HepG2 (cell line): ENCODE results near the gene THOP1. TPM values are rescaled to one million over a fixed set of nuclear protein-coding genes. Genes with fewer than 3 reads are reported as not detected.
A peak's percentile ranks its signal among the peaks of the same experiment; 100 is the strongest.

Source experiments
- ATAC-seq: fragments of 200-7000 bp; cut with Tn5 transposase; 3 replicates; pipeline ENCODE4 v1.9.1; 2020; ENCODE audit warnings: mild to moderate bottlenecking, moderate library complexity
- BruUV-seq: library from RNA; stranded (reverse); fragments of 400-500 nt; replicated peaks from 2 replicates; lab custom pipeline; 2021; lab: Mats Ljungman, UMichigan
- CTCF ChIA-PET: fragments of 300-600 bp; formaldehyde crosslinking; extraction: SDS; loops from one replicate; lab custom pipeline; 2021; ENCODE audit warnings: low total read pairs, inconsistent platforms, low intra/inter-chr PET ratio; lab: Yijun Ruan, JAX
- POLR2A ChIA-PET: fragments of 350-600 bp; sonication (Branson Sonifier 250); formaldehyde crosslinking; loops from one replicate; lab custom pipeline; 2020; ENCODE audit warnings: antibody characterized with exemption, inconsistent platforms; lab: Yijun Ruan, JAX
- DNase-seq: peaks from one replicate; pipeline ENCODE4 v3.0.0-alpha.2; 2015; ENCODE audit warnings: low spot score
- FAIRE-seq: peaks from 3 replicates; lab custom pipeline; 2011; peaks lifted over from hg19 to GRCh38; lab: Jason Lieb, UNC
- H2AFZ ChIP-seq: one replicate; pipeline ENCODE4 v1.6.1; 2011; ENCODE audit warnings: low read length, inconsistent platforms
- H3K27ac ChIP-seq: fragments of 300-600 bp; 3 replicates; pipeline ENCODE4 v1.8.0; 2011; ENCODE audit warnings: mixed run types, mild to moderate bottlenecking, mixed read lengths, low read length, inconsistent platforms; ENCODE audit not compliant: insufficient read depth; ENCODE audit errors: extremely low read length
- H3K27me3 ChIP-seq, 2 experiments: fragments of 200-600 bp in 1 of 2; 2 replicates in 1 of 2; 3 replicates in 1 of 2; pipeline versions ENCODE4 v1.6.0 to v1.8.0; 2011; ENCODE audit warnings: low read length in 2 of 2, mild to moderate bottlenecking in 2 of 2, moderate library complexity in 2 of 2, inconsistent platforms in 1 of 2; ENCODE audit not compliant: insufficient read depth in 2 of 2, control insufficient read depth in 1 of 2
- H3K36me3 ChIP-seq, 2 experiments: fragments of 200-600 bp in 1 of 2; replicated peaks in 1 of 2; 2 replicates in 1 of 2; 3 replicates in 1 of 2; pipeline versions ENCODE4 v1.5.1 to v1.8.0; 2011; ENCODE audit warnings: low read length in 2 of 2, inconsistent platforms in 1 of 2; ENCODE audit not compliant: insufficient read depth in 2 of 2, control insufficient read depth in 1 of 2
- H3K4me1 ChIP-seq: 2 replicates; pipeline ENCODE4 v1.5.1; 2012; ENCODE audit warnings: low read length, inconsistent platforms; ENCODE audit not compliant: insufficient read depth
- H3K4me2 ChIP-seq: 2 replicates; pipeline ENCODE4 v1.6.0; 2011; ENCODE audit warnings: low read depth, low read length, inconsistent platforms
- H3K4me3 ChIP-seq, 3 experiments: fragments of 200-600 bp in 1 of 3; sonication (generic), shearing (Covaris generic) in 1 of 3; replicated peaks in 1 of 3; 2 replicates each; pipeline ENCODE4 v1.5.1; 2011 to 2016; ENCODE audit warnings: low read length in 3 of 3, inconsistent platforms in 2 of 3, low read depth in 2 of 3, mild to moderate bottlenecking in 2 of 3, control low read depth in 1 of 3, mixed read lengths in 1 of 3; ENCODE audit not compliant: insufficient read depth in 1 of 3
- H3K79me2 ChIP-seq: one replicate; pipeline ENCODE4 v1.6.1; 2011; ENCODE audit warnings: low read length, inconsistent platforms; ENCODE audit not compliant: insufficient read depth
- H3K9ac ChIP-seq: 2 replicates; pipeline ENCODE4 v1.6.0; 2011; ENCODE audit warnings: mild to moderate bottlenecking, low read depth, low read length, inconsistent platforms; ENCODE audit not compliant: insufficient read depth
- H3K9me3 ChIP-seq: 2 replicates; pipeline ENCODE4 v1.5.1; 2012; ENCODE audit warnings: mild to moderate bottlenecking, low read length
- H4K20me1 ChIP-seq: 2 replicates; pipeline ENCODE4 v1.6.0; 2011; ENCODE audit warnings: inconsistent platforms, mild to moderate bottlenecking, low read length, moderate library complexity; ENCODE audit not compliant: insufficient read depth
- AGO2 ChIP-seq: fragments of 200-400 bp; formaldehyde crosslinking; optimal IDR thresholded peaks from 2 replicates; pipeline ENCODE3; 2017; ENCODE audit warnings: mild to moderate bottlenecking, low read depth, low read length, moderate library complexity
- MEIS1 ChIP-seq: sonication (generic); formaldehyde crosslinking; IDR thresholded peaks from 2 replicates; pipeline ENCODE4 v1.9.0; 2021; ENCODE audit warnings: mild to moderate bottlenecking, missing genetic modification reagents, moderate library complexity, borderline replicate concordance
- NFKB2 ChIP-seq: sonication (generic); formaldehyde crosslinking; IDR thresholded peaks from 2 replicates; pipeline ENCODE4 v1.4.0; 2020; ENCODE audit warnings: missing genetic modification reagents, borderline replicate concordance
- PCBP2 ChIP-seq: fragments of 200-400 bp; formaldehyde crosslinking; optimal IDR thresholded peaks from 2 replicates; pipeline ENCODE3; 2018; ENCODE audit warnings: low read length, low read depth; ENCODE audit not compliant: poor library complexity, severe bottlenecking
- RBM22 ChIP-seq: fragments of 200-400 bp; formaldehyde crosslinking; optimal IDR thresholded peaks from 2 replicates; pipeline ENCODE3; 2017; ENCODE audit warnings: mild to moderate bottlenecking, low read length, moderate library complexity
- YEATS2 ChIP-seq: sonication (generic); formaldehyde crosslinking; IDR thresholded peaks from 2 replicates; pipeline ENCODE4 v1.4.0; 2020; ENCODE audit warnings: missing genetic modification reagents, borderline replicate concordance
- ZNF282 ChIP-seq: fragments of 450-650 bp; IDR thresholded peaks from 2 replicates; pipeline ENCODE4 v1.6.1; 2018; ENCODE audit not compliant: partially characterized antibody
- WGBS: methylation state at CpG from one replicate; pipeline ENCODE4 v1.1.6; 2017; ENCODE audit warnings: low lambda C conversion rate; 5-methylcytosine and 5-hydroxymethylcytosine counted together
- in situ Hi-C: cut with HindIII; loops from 2 replicates; pipeline ENCODE4 v1.10.0; 2017; ENCODE audit warnings: low pct_unique_long_range_greater_than_20kb; ENCODE audit not compliant: extremely low pct_ligation_motif_present
- intact Hi-C: fragments of 100-400 bp; cut with micrococcal nuclease; formaldehyde crosslinking; loops from one replicate; pipeline ENCODE4 v1.10.0; 2022; ENCODE audit not compliant: unreplicated experiment
- polyA plus RNA-seq, 8 experiments: library from polyadenylated mRNA; depleted of rRNA in 3 of 8; stranded (reverse) in 7 of 8; unstranded in 1 of 8; fragments of >200 nt; fragmentation: Illumina TruSeq in 4 of 8; extraction: Trizol in 4 of 8; gene quantifications; 2 replicates each; pipeline versions ENCODE4 v1.2.1 to v1.2.3, GENCODE V29; 2011 to 2016; ENCODE audit warnings: low read depth in 4 of 8, missing spikeins in 1 of 8, mixed read lengths in 1 of 8; ENCODE audit not compliant: insufficient read depth in 1 of 8
- total RNA-seq, 5 experiments: library from RNA; depleted of rRNA; stranded (reverse); fragments of >200 nt; fragmentation: Illumina TruSeq; extraction: Trizol; gene quantifications; 2 replicates each; pipeline ENCODE4 v1.2.3, GENCODE V29; 2016; ENCODE audit warnings: low read depth in 1 of 5
- TF ChIP-seq, protein P1 (sequence below): sonication (generic); formaldehyde crosslinking; IDR thresholded peaks from 2 replicates; pipeline ENCODE4 v1.4.0; 2020; ENCODE audit warnings: missing genetic modification reagents
- TF ChIP-seq, protein P2 (sequence below): IDR thresholded peaks from 2 replicates; pipeline ENCODE4 v1.6.1; 2012; ENCODE audit warnings: inconsistent platforms

Gene THOP1
- total and polyA plus RNA-seq, 2 of the 13 experiments (the other 11 are each of a cell fraction or from before 2014, with no cell fraction given) = 74.4 to 116 TPM

GRCh38 chr19:2761309-2761677 is 24.0 kb upstream of the THOP1 start:
- POLR2A ChIA-PET = no interaction called here
- FAIRE-seq = no peak

DNA sequence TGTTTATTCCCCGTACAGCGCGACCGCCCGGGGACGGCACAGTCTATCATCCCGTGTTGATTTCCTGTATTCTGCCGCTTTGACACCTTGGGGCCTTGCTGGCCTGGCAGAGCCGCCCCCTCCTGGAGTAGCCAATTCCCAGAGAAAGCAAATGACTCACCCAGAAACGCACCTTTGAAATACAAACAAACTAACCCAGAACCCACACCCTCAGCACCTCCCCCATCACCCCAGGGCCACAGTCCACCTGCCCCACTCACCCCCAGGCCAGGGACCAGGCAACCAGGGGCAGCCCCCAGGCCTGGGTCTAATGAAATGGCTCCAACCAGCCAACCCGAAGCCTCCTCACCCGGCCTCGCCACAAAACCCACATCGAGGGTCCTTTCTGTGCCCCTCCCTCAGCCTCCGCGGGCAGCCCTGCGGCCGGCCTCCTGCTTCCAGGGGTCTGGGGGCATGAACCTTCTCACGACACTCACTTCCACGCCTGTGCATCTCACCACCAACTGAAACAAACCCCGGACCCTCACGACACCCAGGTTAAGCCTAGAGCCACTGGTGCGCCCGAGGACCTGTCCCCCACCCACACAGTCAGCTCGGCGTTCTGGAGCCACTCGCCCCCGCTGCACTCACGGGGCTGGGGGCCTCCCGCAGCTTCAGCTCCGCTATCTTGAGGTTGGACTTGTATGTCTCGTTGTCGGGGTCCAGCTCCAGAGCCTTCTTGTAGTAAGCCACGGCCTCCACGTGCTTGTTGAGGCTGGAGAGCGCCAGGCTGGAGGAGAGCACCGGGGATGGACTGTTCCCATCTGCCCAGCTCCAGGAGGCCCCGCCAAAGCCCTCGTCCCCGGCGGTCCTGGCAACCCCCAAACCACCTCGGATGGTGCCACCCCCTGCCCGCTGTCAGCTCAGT is 23.2 kb upstream of the THOP1 start:
- H3K36me3 ChIP-seq = peaks cover 36 to 75% of the 10 kb centered on the region in 2 experiments; a peak in 4 of 5 replicates
- DNase-seq (no peak), FAIRE-seq (no peak), ATAC-seq (no peak)
- H2AFZ ChIP-seq = no peak overlapping the region
- no peak overlapping the region for H3K4me2 ChIP-seq
- ChIA-PET CTCF (no interaction called here), POLR2A (no interaction called here)
- BruUV-seq = no TSS peak
- no peaks in the 10 kb centered on the region for H3K9me3 ChIP-seq
- H3K9ac ChIP-seq = no peak overlapping the region
- intact Hi-C loops (no loop called here), in situ Hi-C loops (no loop called here)
- H3K4me3 ChIP-seq = no peak overlapping the region
- no peaks in the 10 kb centered on the region for H3K4me1 ChIP-seq
- TF ChIP-seq, protein P1, sequence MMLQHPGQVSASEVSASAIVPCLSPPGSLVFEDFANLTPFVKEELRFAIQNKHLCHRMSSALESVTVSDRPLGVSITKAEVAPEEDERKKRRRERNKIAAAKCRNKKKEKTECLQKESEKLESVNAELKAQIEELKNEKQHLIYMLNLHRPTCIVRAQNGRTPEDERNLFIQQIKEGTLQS (CRISPR knock-in tag) = no peak
- TF ChIP-seq, protein P2, sequence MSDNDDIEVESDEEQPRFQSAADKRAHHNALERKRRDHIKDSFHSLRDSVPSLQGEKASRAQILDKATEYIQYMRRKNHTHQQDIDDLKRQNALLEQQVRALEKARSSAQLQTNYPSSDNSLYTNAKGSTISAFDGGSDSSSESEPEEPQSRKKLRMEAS = no peak
- TF ChIP-seq PCBP2 = no peak
- TF ChIP-seq YEATS2 (CRISPR knock-in tag) = no peak
- no peak for TF ChIP-seq ZNF282
- peak; percentile 50 for TF ChIP-seq AGO2
- TF ChIP-seq RBM22 = peak; percentile 12
- no peak for TF ChIP-seq MEIS1
- no peaks in the 10 kb centered on the region for H3K79me2 ChIP-seq
- no peak overlapping the region for H3K27ac ChIP-seq
- 97% methylated on average over 35 of the region's 43 CpGs for WGBS
- no peaks in the 10 kb centered on the region for H4K20me1 ChIP-seq
- H3K27me3 ChIP-seq = no peaks in the 10 kb centered on the region

More at GRCh38 chr19:2761309-2761677, 24.0 kb upstream of the THOP1 start:
- Histone ChIP-seq H3K4me2 (no peak overlapping the region), H3K9me3 (no peaks in the 10 kb centered on the region), H4K20me1 (no peaks in the 10 kb centered on the region), H2AFZ (no peak overlapping the region), H3K9ac (no peak overlapping the region), H3K27me3 (no peaks in the 10 kb centered on the region), H3K36me3 (peaks cover 37 to 69% of the 10 kb centered on the region in 2 experiments; a peak in 4 of 5 replicates), H3K4me3 (no peak overlapping the region), H3K79me2 (no peaks in the 10 kb centered on the region), H3K4me1 (no peaks in the 10 kb centered on the region), H3K27ac (no peak overlapping the region)
- CTCF ChIA-PET = no interaction called here
- in situ Hi-C loops = no loop called here
- intact Hi-C loops = no loop called here
- DNase-seq (no peak), ATAC-seq (no peak)
- TF ChIP-seq AGO2 = peak; percentile 5
- no peak for TF ChIP-seq NFKB2 (CRISPR knock-in tag)
- BruUV-seq = no TSS peak
- 87% methylated on average over 3 of the region's 16 CpGs for WGBS
